Measurements from ENCODE around the gene CCL22.

- TF ChIP-seq CTCF (conservative IDR thresholded peaks at IDR 0.05 in 1 of 2, IDR thresholded peaks at IDR 0.05 in 1 of 2; ENCODE audit: extremely low read depth in 1 of 2, insufficient read depth in 1 of 2, low read depth in 1 of 2, low read length in 2 of 2): no peak
- TF ChIP-seq EZH2 (IDR thresholded peaks at IDR 0.05; ENCODE audit: borderline replicate concordance, low read length): no peak
These were observed 9.2 kb upstream of the CCL22 start for GRCh38 chr16:57349212-57350031.

All from mammary epithelial cell (primary cell).